ENCODE measurements around the gene MRPS27.

The MRPS27 gene

GRCh38 chr5:72292411-72292810, 27.6 kb downstream of the MRPS27 start:
- H3K4me3 ChIP-seq (ENCODE audit: low read depth, low read length), result no peak overlapping the region
- TF ChIP-seq CTCF (IDR thresholded peaks at IDR 0.05; ENCODE audit: borderline replicate concordance, insufficient read depth, low read depth, low read length), result no peak

- H3K4me3 ChIP-seq (ENCODE audit: low read depth, low read length), result no peak overlapping the region
- TF ChIP-seq CTCF (IDR thresholded peaks at IDR 0.05; ENCODE audit: borderline replicate concordance, insufficient read depth, low read depth, low read length), result no peak
Measured at GRCh38 chr5:72291601-72292000, 28.4 kb downstream of the MRPS27 start.

- TF ChIP-seq CTCF (IDR thresholded peaks at IDR 0.05; ENCODE audit: borderline replicate concordance, insufficient read depth, low read depth, low read length), result no peak
- no peak overlapping the region for H3K4me3 ChIP-seq (ENCODE audit: low read depth, low read length)
Measured at GRCh38 chr5:72290356-72291133, 29.5 kb downstream of the MRPS27 start.

- no peak overlapping the region for H3K4me3 ChIP-seq (ENCODE audit: low read depth, low read length)
- TF ChIP-seq CTCF (IDR thresholded peaks at IDR 0.05; ENCODE audit: borderline replicate concordance, insufficient read depth, low read depth, low read length), result no peak
Measured at GRCh38 chr5:72288924-72289323, 31.1 kb downstream of the MRPS27 start.

- TF ChIP-seq CTCF (IDR thresholded peaks at IDR 0.05; ENCODE audit: borderline replicate concordance, insufficient read depth, low read depth, low read length), result no peak
- no peak overlapping the region for H3K4me3 ChIP-seq (ENCODE audit: low read depth, low read length)
Measured at GRCh38 chr5:72286798-72287197, 33.2 kb downstream of the MRPS27 start.

- no peak overlapping the region for H3K4me3 ChIP-seq (ENCODE audit: low read depth, low read length)
- no peak for TF ChIP-seq CTCF (IDR thresholded peaks at IDR 0.05; ENCODE audit: borderline replicate concordance, insufficient read depth, low read depth, low read length)
Measured at GRCh38 chr5:72285424-72285821, 34.6 kb downstream of the MRPS27 start.

Data from GM12875 (cell line).